H1 (cell line): ENCODE measurements around the gene ABLIM1.

Source experiments
- CEBPB ChIP-seq: IDR thresholded peaks from 2 replicates; pipeline ENCODE4 v1.6.1; 2012; ENCODE audit warnings: low read depth, low read length
- JUN ChIP-seq: IDR thresholded peaks from 2 replicates; pipeline ENCODE4 v1.6.1; 2011; ENCODE audit warnings: low read depth, mild to moderate bottlenecking, improper control_type of control experiment, low read length
- SUZ12 ChIP-seq: fragments of 200-600 bp; sonication (generic); IDR thresholded peaks from 2 replicates; pipeline ENCODE4 v1.6.1; 2012; ENCODE audit warnings: mild to moderate bottlenecking, inconsistent platforms, low read length, moderate library complexity, mixed read lengths
- TF ChIP-seq, protein P1 (sequence below), 3 experiments: IDR thresholded peaks; 1 replicate in 2 of 3; 2 replicates in 1 of 3; pipeline versions ENCODE4 v1.5.1 to v1.6.1; 2011; ENCODE audit warnings: low read length in 3 of 3, mild to moderate bottlenecking in 3 of 3, inconsistent platforms in 2 of 3, low read depth in 1 of 3, moderate library complexity in 1 of 3; ENCODE audit not compliant: insufficient read depth in 1 of 3; ENCODE audit errors: control extremely low read depth in 1 of 3

DNA sequence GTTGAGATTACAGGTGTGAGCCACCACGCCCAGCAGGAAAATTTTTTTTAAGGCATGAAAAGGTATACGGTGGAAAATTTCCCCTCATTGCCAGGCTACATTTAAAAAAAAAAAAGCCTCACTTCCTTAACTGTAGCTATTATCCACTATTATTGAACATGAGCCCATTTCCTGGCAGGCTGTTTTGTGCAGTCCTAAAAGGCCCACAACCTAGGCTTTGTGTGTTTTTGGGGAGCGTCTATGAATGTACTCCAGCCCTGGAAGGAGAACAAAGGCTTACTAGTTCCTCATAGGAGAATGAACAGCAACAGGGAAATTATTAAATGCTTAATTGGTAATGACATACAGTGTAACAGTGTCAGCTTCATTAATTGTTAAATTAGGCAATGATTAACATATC, 111.0 kb downstream of the ABLIM1 start:
- TF ChIP-seq SUZ12: no peak
- TF ChIP-seq, protein P1, sequence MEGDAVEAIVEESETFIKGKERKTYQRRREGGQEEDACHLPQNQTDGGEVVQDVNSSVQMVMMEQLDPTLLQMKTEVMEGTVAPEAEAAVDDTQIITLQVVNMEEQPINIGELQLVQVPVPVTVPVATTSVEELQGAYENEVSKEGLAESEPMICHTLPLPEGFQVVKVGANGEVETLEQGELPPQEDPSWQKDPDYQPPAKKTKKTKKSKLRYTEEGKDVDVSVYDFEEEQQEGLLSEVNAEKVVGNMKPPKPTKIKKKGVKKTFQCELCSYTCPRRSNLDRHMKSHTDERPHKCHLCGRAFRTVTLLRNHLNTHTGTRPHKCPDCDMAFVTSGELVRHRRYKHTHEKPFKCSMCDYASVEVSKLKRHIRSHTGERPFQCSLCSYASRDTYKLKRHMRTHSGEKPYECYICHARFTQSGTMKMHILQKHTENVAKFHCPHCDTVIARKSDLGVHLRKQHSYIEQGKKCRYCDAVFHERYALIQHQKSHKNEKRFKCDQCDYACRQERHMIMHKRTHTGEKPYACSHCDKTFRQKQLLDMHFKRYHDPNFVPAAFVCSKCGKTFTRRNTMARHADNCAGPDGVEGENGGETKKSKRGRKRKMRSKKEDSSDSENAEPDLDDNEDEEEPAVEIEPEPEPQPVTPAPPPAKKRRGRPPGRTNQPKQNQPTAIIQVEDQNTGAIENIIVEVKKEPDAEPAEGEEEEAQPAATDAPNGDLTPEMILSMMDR (IDR thresholded peaks at IDR 0.05; ENCODE audit: control extremely low read depth in 1 of 3, insufficient read depth in 1 of 3, low read depth in 1 of 3, low read length in 3 of 3): no peak
- no peak for TF ChIP-seq JUN
- no peak for TF ChIP-seq CEBPB
